Trophoblast cell (in vitro differentiated cells and primary cell): ENCODE data around the gene GALNT13.

Experiments
- DNase-seq, 2 donors: peaks; one replicate each; pipeline ENCODE4 v3.0.0-alpha.2; 2016
- H2AFZ ChIP-seq: 2 replicates; pipeline ENCODE4 v1.6.1; 2013; ENCODE audit warnings: low read length, moderate library complexity, mild to moderate bottlenecking; ENCODE audit not compliant: insufficient read depth, poor library complexity
- H2AK5ac ChIP-seq: 2 replicates; pipeline ENCODE4 v1.6.1; 2013; ENCODE audit warnings: mild to moderate bottlenecking, low read length
- H2BK120ac ChIP-seq: 2 replicates; pipeline ENCODE4 v1.6.1; 2013; ENCODE audit warnings: low read length, mild to moderate bottlenecking, moderate library complexity; ENCODE audit not compliant: insufficient read depth, poor library complexity
- H2BK12ac ChIP-seq: 2 replicates; pipeline ENCODE4 v1.6.1; 2013; ENCODE audit warnings: mild to moderate bottlenecking, low read length, moderate library complexity
- H2BK5ac ChIP-seq: 2 replicates; pipeline ENCODE4 v1.6.1; 2013; ENCODE audit warnings: low read length, low read depth, moderate library complexity, mild to moderate bottlenecking; ENCODE audit not compliant: poor library complexity
- H3K14ac ChIP-seq: 2 replicates; pipeline ENCODE4 v1.6.1; 2013; ENCODE audit warnings: mild to moderate bottlenecking, low read length
- H3K18ac ChIP-seq: 2 replicates; pipeline ENCODE4 v1.6.1; 2013; ENCODE audit warnings: mild to moderate bottlenecking, low read length
- H3K23ac ChIP-seq: 2 replicates; pipeline ENCODE4 v1.6.1; 2013; ENCODE audit warnings: low read length
- H3K27ac ChIP-seq: 2 replicates; pipeline ENCODE4 v1.5.1; 2013; ENCODE audit warnings: low read depth, mild to moderate bottlenecking, inconsistent platforms, low read length, moderate library complexity
- H3K27me3 ChIP-seq: 2 replicates; pipeline ENCODE4 v1.6.1; 2013; ENCODE audit warnings: inconsistent platforms, mild to moderate bottlenecking, low read length, moderate library complexity; ENCODE audit not compliant: insufficient read depth
- H3K36me3 ChIP-seq, 2 experiments: 1 replicate in 1 of 2; 2 replicates in 1 of 2; pipeline ENCODE4 v1.6.1; 2013; ENCODE audit warnings: low read length in 2 of 2, mild to moderate bottlenecking in 2 of 2, moderate library complexity in 1 of 2; ENCODE audit not compliant: insufficient read depth in 2 of 2, control insufficient read depth in 1 of 2
- H3K4ac ChIP-seq: 2 replicates; pipeline ENCODE4 v1.6.1; 2013; ENCODE audit warnings: low read depth, mild to moderate bottlenecking, low read length, moderate library complexity
- H3K4me1 ChIP-seq, 2 experiments: 1 replicate in 1 of 2; 2 replicates in 1 of 2; pipeline ENCODE4 v1.6.1; 2013; ENCODE audit warnings: low read length in 2 of 2, mild to moderate bottlenecking in 2 of 2, moderate library complexity in 1 of 2; ENCODE audit not compliant: insufficient read depth in 2 of 2, control insufficient read depth in 1 of 2
- H3K4me2 ChIP-seq: 2 replicates; pipeline ENCODE4 v1.6.1; 2013; ENCODE audit warnings: inconsistent platforms, mild to moderate bottlenecking, low read length, moderate library complexity
- H3K4me3 ChIP-seq: 2 replicates; pipeline ENCODE4 v1.5.1; 2013; ENCODE audit warnings: mild to moderate bottlenecking, low read depth, low read length, inconsistent platforms
- H3K79me1 ChIP-seq: one replicate; pipeline ENCODE4 v1.6.1; 2013; ENCODE audit warnings: low read length
- H3K79me2 ChIP-seq: 2 replicates; pipeline ENCODE4 v1.6.1; 2013; ENCODE audit warnings: low read length, mild to moderate bottlenecking; ENCODE audit not compliant: control insufficient read depth, insufficient read depth, poor library complexity
- H3K9ac ChIP-seq: 2 replicates; pipeline ENCODE4 v1.6.1; 2013; ENCODE audit warnings: mild to moderate bottlenecking, low read length
- H3K9me3 ChIP-seq: 2 replicates; pipeline ENCODE4 v1.6.1; 2013; ENCODE audit warnings: low read depth, mild to moderate bottlenecking, control low read depth, inconsistent platforms, low read length; ENCODE audit not compliant: insufficient read depth
- H4K12ac ChIP-seq: 2 replicates; pipeline ENCODE4 v1.6.1; 2013; ENCODE audit warnings: low read depth, mild to moderate bottlenecking, low read length, moderate library complexity
- H4K8ac ChIP-seq: 2 replicates; pipeline ENCODE4 v1.6.1; 2013; ENCODE audit warnings: low read depth, mild to moderate bottlenecking, low read length, moderate library complexity
- H4K91ac ChIP-seq: one replicate; pipeline ENCODE4 v1.6.1; 2013; ENCODE audit warnings: low read depth, mild to moderate bottlenecking, low read length, moderate library complexity
- WGBS: extraction: QIAGEN DNeasy Blood & Tissue Kit; methylation state at CpG from one replicate; pipeline ENCODE4 v1.1.7; 2013; ENCODE audit warnings: missing lambda C conversion rate; ENCODE audit not compliant: insufficient read length, insufficient coverage; ENCODE audit errors: extremely low coverage; 5-methylcytosine and 5-hydroxymethylcytosine counted together

Gene GALNT13

DNA sequence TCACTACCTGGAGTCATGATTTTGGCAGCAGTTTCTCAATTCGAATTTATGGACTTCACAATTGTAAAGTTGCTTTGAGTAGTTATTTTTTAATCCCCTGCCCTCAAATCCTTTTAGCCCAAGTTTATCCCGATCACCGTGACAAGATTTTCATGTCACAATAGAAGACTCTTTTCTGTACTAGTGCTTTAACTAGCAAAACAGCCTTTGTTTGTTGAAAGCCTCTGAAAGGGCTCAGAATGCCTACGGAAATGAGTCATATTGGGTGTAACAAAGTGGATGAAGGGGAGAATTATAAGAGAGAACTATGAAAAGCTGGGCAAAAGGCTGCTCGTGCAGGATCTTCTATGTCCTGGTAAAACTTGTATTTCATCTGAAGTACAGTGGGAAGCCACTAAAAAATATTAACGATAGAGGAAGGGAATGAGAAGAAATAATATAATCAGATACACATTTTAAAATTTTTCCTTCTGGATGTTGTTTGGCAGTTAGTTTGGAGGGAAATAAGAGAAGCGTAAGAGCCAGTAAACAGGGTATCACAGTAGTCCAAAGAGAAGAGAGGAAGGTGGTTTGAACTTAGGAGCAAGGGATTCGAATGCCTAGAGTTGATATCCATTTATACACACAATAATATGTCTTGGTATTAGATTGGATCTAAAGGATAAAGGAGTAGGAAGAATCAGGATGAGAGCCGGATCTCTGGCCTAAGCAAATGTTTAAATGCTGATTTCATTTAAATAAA, 114.9 kb downstream of the GALNT13 start:
- H3K9me3 ChIP-seq, result no peaks in the 10 kb centered on the region
- WGBS, result no CpG with 5 or more reads among the region's 9 CpGs
- no peaks in the 10 kb centered on the region for H3K36me3 ChIP-seq

GRCh38 chr2:153990771-153991170, 119.0 kb downstream of the GALNT13 start:
- no peak overlapping the region for H3K4ac ChIP-seq
- H2BK120ac ChIP-seq, result no peak overlapping the region
- H3K36me3 ChIP-seq, result no peaks in the 10 kb centered on the region
- no peak overlapping the region for H2AK5ac ChIP-seq
- no peak overlapping the region for H3K4me3 ChIP-seq
- no peak for DNase-seq
- H3K27me3 ChIP-seq, result no peaks in the 10 kb centered on the region
- H4K8ac ChIP-seq, result no peak overlapping the region
- H3K14ac ChIP-seq, result no peak overlapping the region
- H3K27ac ChIP-seq, result no peak overlapping the region
- H3K4me2 ChIP-seq, result no peak overlapping the region
- no peak overlapping the region for H4K12ac ChIP-seq
- H3K9me3 ChIP-seq, result no peaks in the 10 kb centered on the region
- H2BK5ac ChIP-seq, result no peak overlapping the region
- H3K23ac ChIP-seq, result no peak overlapping the region
- no peaks in the 10 kb centered on the region for H3K79me2 ChIP-seq
- no peaks in the 10 kb centered on the region for H3K4me1 ChIP-seq
- no peaks in the 10 kb centered on the region for H3K79me1 ChIP-seq
- no peak overlapping the region for H3K18ac ChIP-seq
- H3K9ac ChIP-seq, result no peak overlapping the region
- H4K91ac ChIP-seq, result no peak overlapping the region
- no peak overlapping the region for H2AFZ ChIP-seq
- no peak overlapping the region for H2BK12ac ChIP-seq

More for the DNA sequence above, 114.9 kb downstream of the GALNT13 start:
- H2BK120ac ChIP-seq, result no peak overlapping the region
- H3K23ac ChIP-seq, result no peak overlapping the region
- no peak overlapping the region for H3K18ac ChIP-seq
- H3K27me3 ChIP-seq, result no peaks in the 10 kb centered on the region
- no peak overlapping the region for H3K4me2 ChIP-seq
- no peak overlapping the region for H4K8ac ChIP-seq
- no peak overlapping the region for H3K4me3 ChIP-seq
- H2BK5ac ChIP-seq, result no peak overlapping the region
- no peaks in the 10 kb centered on the region for H3K4me1 ChIP-seq
- H3K4ac ChIP-seq, result no peak overlapping the region
- H3K79me1 ChIP-seq, result no peaks in the 10 kb centered on the region
- H4K12ac ChIP-seq, result no peak overlapping the region
- no peaks in the 10 kb centered on the region for H3K79me2 ChIP-seq
- no peak overlapping the region for H4K91ac ChIP-seq
- no peak overlapping the region for H2BK12ac ChIP-seq
- no peak for DNase-seq
- H3K14ac ChIP-seq, result no peak overlapping the region
- no peak overlapping the region for H2AFZ ChIP-seq
- H3K27ac ChIP-seq, result no peak overlapping the region
- no peak overlapping the region for H2AK5ac ChIP-seq
- H3K9ac ChIP-seq, result no peak overlapping the region

GRCh38 chr2:154013514-154013913, 141.8 kb downstream of the GALNT13 start:
- Histone ChIP-seq H2AK5ac (no peak overlapping the region), H3K9ac (no peak overlapping the region), H3K4me3 (no peak overlapping the region), H2BK12ac (no peak overlapping the region), H4K8ac (no peak overlapping the region), H3K14ac (no peak overlapping the region), H3K4ac (no peak overlapping the region), H3K9me3 (no peaks in the 10 kb centered on the region), H3K18ac (no peak overlapping the region), H3K4me1 (no peaks in the 10 kb centered on the region), H2BK120ac (no peak overlapping the region), H2BK5ac (no peak overlapping the region), H3K36me3 (no peaks in the 10 kb centered on the region), H4K91ac (no peak overlapping the region), H3K79me1 (no peaks in the 10 kb centered on the region), H3K23ac (no peak overlapping the region), H4K12ac (no peak overlapping the region), H2AFZ (no peak overlapping the region), H3K27me3 (no peaks in the 10 kb centered on the region), H3K79me2 (no peaks in the 10 kb centered on the region), H3K27ac (no peak overlapping the region), H3K4me2 (no peak overlapping the region)
- no peak for DNase-seq
- no CpG with 5 or more reads among the region's 17 CpGs for WGBS

GRCh38 chr2:154015233-154015632, 143.5 kb downstream of the GALNT13 start:
- no CpG with 5 or more reads among the region's 2 CpGs for WGBS
- no peaks in the 10 kb centered on the region for H3K9me3 ChIP-seq
- no peaks in the 10 kb centered on the region for H3K36me3 ChIP-seq
- H2AK5ac ChIP-seq, result no peak overlapping the region
- H4K12ac ChIP-seq, result no peak overlapping the region
- no peak overlapping the region for H2AFZ ChIP-seq
- DNase-seq, result no peak
- H3K4ac ChIP-seq, result no peak overlapping the region
- H3K18ac ChIP-seq, result no peak overlapping the region
- no peaks in the 10 kb centered on the region for H3K27me3 ChIP-seq
- H2BK120ac ChIP-seq, result no peak overlapping the region
- H4K91ac ChIP-seq, result no peak overlapping the region
- no peak overlapping the region for H3K23ac ChIP-seq
- no peak overlapping the region for H2BK12ac ChIP-seq
- no peak overlapping the region for H3K14ac ChIP-seq
- no peak overlapping the region for H3K4me2 ChIP-seq
- H3K4me1 ChIP-seq, result no peaks in the 10 kb centered on the region
- no peak overlapping the region for H3K9ac ChIP-seq
- H3K27ac ChIP-seq, result no peak overlapping the region
- no peak overlapping the region for H2BK5ac ChIP-seq
- H3K4me3 ChIP-seq, result no peak overlapping the region
- no peak overlapping the region for H4K8ac ChIP-seq
- no peaks in the 10 kb centered on the region for H3K79me2 ChIP-seq
- H3K79me1 ChIP-seq, result no peaks in the 10 kb centered on the region
